Lung (tissue), 12 donors: ENCODE results near the gene SYT1. TPM values are rescaled to one million over a fixed set of nuclear protein-coding genes. Genes with fewer than 3 reads are reported as not detected.

Source experiments
- ATAC-seq: fragments of 200-7000 bp; cut with Tn5 transposase; one replicate; pipeline ENCODE4 v1.9.1; 2020; ENCODE audit warnings: moderate number of reproducible peaks; ENCODE audit not compliant: insufficient read depth, low FRiP score
- DNase-seq, 3 donors: peaks; one replicate each; pipeline ENCODE4 v3.0.0-alpha.2; 2013 to 2017
- H3K27ac ChIP-seq, 2 donors: one replicate each; pipeline ENCODE4 v1.5.1; 2013; ENCODE audit warnings: mild to moderate bottlenecking in 2 of 2, moderate library complexity in 2 of 2, control low read depth in 1 of 2, inconsistent platforms in 1 of 2, low read depth in 1 of 2, low read length in 1 of 2
- H3K27me3 ChIP-seq, 3 donors: one replicate each; pipeline ENCODE4 v1.5.1; 2013; ENCODE audit warnings: low read length in 2 of 3; ENCODE audit not compliant: control insufficient read depth in 3 of 3, insufficient read depth in 3 of 3
- H3K36me3 ChIP-seq, 4 donors: one replicate each; pipeline ENCODE4 v1.5.1; 2013; ENCODE audit warnings: low read length in 4 of 4, mild to moderate bottlenecking in 1 of 4, moderate library complexity in 1 of 4; ENCODE audit not compliant: control insufficient read depth in 4 of 4, insufficient read depth in 4 of 4
- H3K4me1 ChIP-seq, 5 donors: one replicate each; pipeline ENCODE4 v1.5.1; 2013; ENCODE audit warnings: low read length in 5 of 5, mild to moderate bottlenecking in 2 of 5, moderate library complexity in 1 of 5; ENCODE audit not compliant: control insufficient read depth in 5 of 5, insufficient read depth in 5 of 5
- H3K4me3 ChIP-seq: one replicate; pipeline ENCODE4 v1.5.1; 2013; ENCODE audit warnings: mild to moderate bottlenecking, control low read depth, moderate library complexity
- H3K9ac ChIP-seq, 2 donors: one replicate each; pipeline ENCODE4 v1.5.1; 2013; ENCODE audit warnings: low read length in 2 of 2, control low read depth in 1 of 2; ENCODE audit not compliant: insufficient read depth in 1 of 2
- H3K9me3 ChIP-seq, 4 donors: one replicate each; pipeline ENCODE4 v1.5.1; 2013; ENCODE audit warnings: low read length in 3 of 4, mild to moderate bottlenecking in 1 of 4, moderate library complexity in 1 of 4; ENCODE audit not compliant: control insufficient read depth in 4 of 4, insufficient read depth in 3 of 4
- WGBS, 2 donors: extraction: QIAGEN DNeasy Blood & Tissue Kit; methylation state at CpG; one replicate each; pipeline ENCODE4 v1.1.7; 2013; 5-methylcytosine and 5-hydroxymethylcytosine counted together
- polyA plus RNA-seq, 2 donors: library from polyadenylated mRNA; stranded (reverse); fragments of 200-250 nt; gene quantifications; one replicate each; pipeline ENCODE4 v1.2.1, GENCODE V29; 2013
- total RNA-seq, 2 donors: library from RNA; depleted of rRNA in 1 of 2; stranded (reverse); fragments of >200 nt in 1 of 2; gene quantifications; one replicate each; pipeline ENCODE4 v1.2.1, GENCODE V29; 2014 to 2021
- TF ChIP-seq, protein P1 (sequence below): IDR thresholded peaks from 2 replicates; pipeline ENCODE4 v1.5.1; 2012; ENCODE audit warnings: mild to moderate bottlenecking; ENCODE audit errors: control extremely low read depth, extremely low read depth
- donor health status: control.
- donor health status: control.
- donor health status: Bipolar disorder and iron deficiency.
- donor health status: healthy.
- donor health status: DM: yes; HTN: yes; CAD: no.

Gene SYT1
- total and polyA plus RNA-seq, 4 donors = 0.05 to 3.2 (median 0.46) TPM

DNA sequence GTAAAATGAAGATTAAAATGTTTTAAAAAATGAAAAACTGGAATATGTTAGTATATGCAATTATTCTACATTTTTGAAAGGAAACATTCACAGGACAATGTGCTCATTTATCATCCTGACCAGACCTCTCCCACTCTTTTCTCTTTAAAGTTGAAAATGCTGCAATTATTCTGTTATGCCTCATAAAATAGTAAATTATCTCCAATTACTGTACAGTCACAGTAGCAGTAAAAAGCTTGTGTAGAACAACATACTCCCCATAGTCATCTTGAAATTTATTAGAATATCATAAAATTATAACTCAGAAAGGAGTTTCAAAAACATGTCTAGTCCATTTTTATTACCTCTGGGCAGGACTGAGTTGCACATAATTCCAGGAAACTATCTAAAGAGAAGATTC is 250.3 kb downstream of the SYT1 start:
- no peak for DNase-seq
- Histone ChIP-seq H3K27me3 (no peaks in the 10 kb centered on the region), H3K36me3 (no peaks in the 10 kb centered on the region), H3K4me1 (no peaks in the 10 kb centered on the region), H3K4me3 (no peak overlapping the region), H3K9ac (no peak overlapping the region), H3K27ac (no peak overlapping the region), H3K9me3 (no peaks in the 10 kb centered on the region)
- TF ChIP-seq, protein P1, sequence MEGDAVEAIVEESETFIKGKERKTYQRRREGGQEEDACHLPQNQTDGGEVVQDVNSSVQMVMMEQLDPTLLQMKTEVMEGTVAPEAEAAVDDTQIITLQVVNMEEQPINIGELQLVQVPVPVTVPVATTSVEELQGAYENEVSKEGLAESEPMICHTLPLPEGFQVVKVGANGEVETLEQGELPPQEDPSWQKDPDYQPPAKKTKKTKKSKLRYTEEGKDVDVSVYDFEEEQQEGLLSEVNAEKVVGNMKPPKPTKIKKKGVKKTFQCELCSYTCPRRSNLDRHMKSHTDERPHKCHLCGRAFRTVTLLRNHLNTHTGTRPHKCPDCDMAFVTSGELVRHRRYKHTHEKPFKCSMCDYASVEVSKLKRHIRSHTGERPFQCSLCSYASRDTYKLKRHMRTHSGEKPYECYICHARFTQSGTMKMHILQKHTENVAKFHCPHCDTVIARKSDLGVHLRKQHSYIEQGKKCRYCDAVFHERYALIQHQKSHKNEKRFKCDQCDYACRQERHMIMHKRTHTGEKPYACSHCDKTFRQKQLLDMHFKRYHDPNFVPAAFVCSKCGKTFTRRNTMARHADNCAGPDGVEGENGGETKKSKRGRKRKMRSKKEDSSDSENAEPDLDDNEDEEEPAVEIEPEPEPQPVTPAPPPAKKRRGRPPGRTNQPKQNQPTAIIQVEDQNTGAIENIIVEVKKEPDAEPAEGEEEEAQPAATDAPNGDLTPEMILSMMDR = no peak
- no peak for ATAC-seq

GRCh38 chr12:79115743-79116142 is 251.2 kb downstream of the SYT1 start:
- TF ChIP-seq, protein P1 = no peak
- no peak for ATAC-seq
- Histone ChIP-seq H3K9me3 (no peaks in the 10 kb centered on the region), H3K27ac (no peak overlapping the region), H3K27me3 (no peaks in the 10 kb centered on the region), H3K36me3 (no peaks in the 10 kb centered on the region), H3K9ac (no peak overlapping the region), H3K4me1 (no peaks in the 10 kb centered on the region), H3K4me3 (no peak overlapping the region)
- DNase-seq = no peak

GRCh38 chr12:79119796-79120195 is 255.2 kb downstream of the SYT1 start:
- no peak overlapping the region for H3K9ac ChIP-seq
- H3K9me3 ChIP-seq = no peaks in the 10 kb centered on the region
- no peak for DNase-seq
- H3K4me1 ChIP-seq = no peaks in the 10 kb centered on the region
- TF ChIP-seq, protein P1 = no peak
- no peak for ATAC-seq
- 93 to 97% methylated on average over 4 of the region's 4 CpGs for WGBS, 2 donors
- no peaks in the 10 kb centered on the region for H3K27me3 ChIP-seq
- H3K4me3 ChIP-seq = no peak overlapping the region
- H3K27ac ChIP-seq = no peak overlapping the region
- H3K36me3 ChIP-seq = no peaks in the 10 kb centered on the region

GRCh38 chr12:79121486-79121885 is 256.9 kb downstream of the SYT1 start:
- Histone ChIP-seq H3K36me3 (no peaks in the 10 kb centered on the region), H3K4me1 (no peaks in the 10 kb centered on the region), H3K9me3 (no peaks in the 10 kb centered on the region), H3K9ac (no peak overlapping the region), H3K27ac (no peak overlapping the region), H3K27me3 (no peaks in the 10 kb centered on the region), H3K4me3 (no peak overlapping the region)
- 85 to 91% methylated on average over 3 of the region's 3 CpGs for WGBS, 2 donors
- DNase-seq (no peak), ATAC-seq (no peak)
- TF ChIP-seq, protein P1 = no peak
